HT1080 (cell line): Measurements from ENCODE around the gene OR5W2. TPM values are rescaled to one million over a fixed set of nuclear protein-coding genes. Genes with fewer than 3 reads are reported as not detected.
"Not testable (repeated sequence)": the region's sequence is repeated elsewhere in the genome, so short reads cannot be mapped to it uniquely, and the experiment has no call there.

Experiments used
- DNase-seq: peaks from one replicate; pipeline ENCODE4 v3.0.0-alpha.2; 2015; ENCODE audit warnings: low read depth
- polyA plus RNA-seq, 2 experiments: library from polyadenylated mRNA; depleted of rRNA; stranded (reverse); fragments of >200 nt; gene quantifications; 2 replicates each; pipeline ENCODE4 v1.2.3, GENCODE V29; 2015
- small RNA-seq: library from RNA; depleted of rRNA; stranded (forward); fragments of <200 nt; gene quantifications from one replicate; pipeline ENCODE3, GENCODE V24; 2014
- total RNA-seq: library from RNA; depleted of rRNA; stranded (reverse); fragments of >200 nt; shearing (Covaris generic); gene quantifications from 2 replicates; pipeline ENCODE4 v1.2.3, GENCODE V29; 2014; rRNA removed

OR5W2 gene
- not detected in 2 replicates for total RNA-seq
- polyA plus RNA-seq (2015; cell fraction: cytosol; rRNA removed): not detected in 2 replicates
- not detected in 2 replicates for polyA plus RNA-seq (2015; cell fraction: nucleus; rRNA removed)

GRCh38 chr11:55914482-55914881 lies at the start of gene OR5W2:
Gene OR5W2 (minus strand): TSS chr11:55914582. CDS start chr11:55914582, 0 bp downstream.
- DNase-seq: no peak

- no peak for DNase-seq
These were observed 42.1 kb upstream of the OR5W2 start for GRCh38 chr11:55956521-55956920.

- DNase-seq: no peak
These were observed 34.9 kb upstream of the OR5W2 start for GRCh38 chr11:55949330-55949729.

GRCh38 chr11:55942785-55943392 lies 28.5 kb upstream of the OR5W2 start:
- peak; percentile 15 for DNase-seq

- DNase-seq: no peak
These were observed 21.9 kb upstream of the OR5W2 start, which contains the start of gene OR5I1 for GRCh38 chr11:55936300-55936699. Gene OR5I1 (minus strand): TSS chr11:55936400. CDS start chr11:55936400, 0 bp downstream.

GRCh38 chr11:55920537-55920936 lies 6.2 kb upstream of the OR5W2 start:
- DNase-seq: no peak

- no peak for DNase-seq
These were observed 12.1 kb downstream of the OR5W2 start for GRCh38 chr11:55902308-55902707.

GRCh38 chr11:55895216-55895615 lies 19.2 kb downstream of the OR5W2 start:
- peak; percentile 3 for DNase-seq

GRCh38 chr11:55885481-55885880 lies 28.9 kb downstream of the OR5W2 start:
- DNase-seq: not testable (repeated sequence)

- not testable (repeated sequence) for DNase-seq
These were observed 29.4 kb downstream of the OR5W2 start for GRCh38 chr11:55884995-55885394.

GRCh38 chr11:55882997-55883396 lies 31.4 kb downstream of the OR5W2 start, which contains the start of gene TRIM51:
Gene TRIM51 (plus strand): TSS chr11:55883297. CDS start chr11:55885429, 2,132 bp downstream.
- not testable (repeated sequence) for DNase-seq

GRCh38 chr11:55873146-55873545 lies 41.2 kb downstream of the OR5W2 start:
- DNase-seq: not testable (repeated sequence)

- DNase-seq: not testable (repeated sequence)
These were observed 41.7 kb downstream of the OR5W2 start for GRCh38 chr11:55872731-55873130.

- not testable (repeated sequence) for DNase-seq
These were observed 47.0 kb downstream of the OR5W2 start for GRCh38 chr11:55867354-55867753.

Small RNAs within 50 kb of the gene (small RNA-seq; reads per million reads assigned to genes)
- not detected for gene AC036111.3

Other genes with a start within 250 kb of the OR5W2 start
- not detected in 2 replicates for gene OR5D13, start 141.1 kb downstream of the OR5W2 start, total RNA-seq
- not detected in 2 replicates for gene OR5D14, start 119.0 kb downstream of the OR5W2 start, total RNA-seq
- gene OR5L1, start 103.2 kb downstream of the OR5W2 start, total RNA-seq: not detected in 2 replicates
- gene OR5D18, start 95.0 kb downstream of the OR5W2 start, total RNA-seq: not detected in 2 replicates
- gene OR5L2, start 87.4 kb downstream of the OR5W2 start, total RNA-seq: not detected in 2 replicates
- gene OR5D16, start 75.8 kb downstream of the OR5W2 start, total RNA-seq: not detected in 2 replicates
- not detected in 2 replicates for gene TRIM51, start 31.3 kb downstream of the OR5W2 start, total RNA-seq
- not detected in 2 replicates for gene OR5I1, start 21.8 kb upstream of the OR5W2 start, total RNA-seq
- not detected in 2 replicates for gene OR10AG1, start 55.4 kb upstream of the OR5W2 start, total RNA-seq
- gene OR5F1, start 80.0 kb upstream of the OR5W2 start, total RNA-seq: not detected in 2 replicates
- gene OR5AS1, start 113.1 kb upstream of the OR5W2 start, total RNA-seq: not detected in 2 replicates
- gene OR8I2, start 178.7 kb upstream of the OR5W2 start, total RNA-seq: not detected in 2 replicates
- gene OR8H2, start 189.1 kb upstream of the OR5W2 start, total RNA-seq: not detected in 2 replicates
- not detected in 2 replicates for gene OR8H3, start 207.8 kb upstream of the OR5W2 start, total RNA-seq
- not detected in 2 replicates for gene OR8J3, start 225.6 kb upstream of the OR5W2 start, total RNA-seq
- not detected in 2 replicates for gene OR8K5, start 245.7 kb upstream of the OR5W2 start, total RNA-seq